NCI-H2029 (cell line): Measurements from ENCODE around the gene SLC25A4.

Experiments
- DNase-seq: peaks from one replicate; lab custom pipeline; 2025; lab: John Stamatoyannopoulos, UW

Gene SLC25A4

GRCh38 chr4:185120631-185120946 lies 22.5 kb upstream of the SLC25A4 start:
- no peak for DNase-seq

DNA sequence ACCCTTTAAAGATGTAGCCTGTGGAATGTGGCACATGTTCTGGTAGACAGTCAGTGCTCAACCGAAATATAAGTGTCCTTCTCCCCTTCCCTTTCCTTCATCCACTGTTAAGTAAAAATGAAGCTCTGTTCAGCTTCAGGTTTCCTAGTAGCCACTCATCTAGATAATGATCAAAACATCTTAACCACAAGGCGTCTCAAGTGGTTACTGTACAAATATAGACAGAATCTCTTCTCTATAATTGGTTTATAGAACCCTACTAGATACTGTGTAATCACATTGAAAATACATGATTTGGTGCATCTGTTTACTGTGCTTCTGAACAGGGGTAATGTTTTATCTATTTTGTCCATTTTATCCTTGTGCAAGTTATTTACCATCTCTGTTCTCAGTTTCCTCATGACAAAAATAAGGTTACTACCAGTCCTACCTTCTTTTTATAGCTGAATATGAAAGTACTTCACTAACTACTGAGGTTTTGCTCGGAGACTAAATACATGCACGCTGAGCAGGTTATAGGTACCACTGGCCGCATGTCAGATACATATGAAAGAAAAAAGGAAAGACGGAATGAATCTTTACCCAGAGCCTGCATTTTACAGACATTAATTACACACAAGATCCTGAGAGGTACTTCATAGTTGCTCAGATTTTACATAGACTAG lies 20.3 kb upstream of the SLC25A4 start:
- peak; percentile 56 for DNase-seq

DNA sequence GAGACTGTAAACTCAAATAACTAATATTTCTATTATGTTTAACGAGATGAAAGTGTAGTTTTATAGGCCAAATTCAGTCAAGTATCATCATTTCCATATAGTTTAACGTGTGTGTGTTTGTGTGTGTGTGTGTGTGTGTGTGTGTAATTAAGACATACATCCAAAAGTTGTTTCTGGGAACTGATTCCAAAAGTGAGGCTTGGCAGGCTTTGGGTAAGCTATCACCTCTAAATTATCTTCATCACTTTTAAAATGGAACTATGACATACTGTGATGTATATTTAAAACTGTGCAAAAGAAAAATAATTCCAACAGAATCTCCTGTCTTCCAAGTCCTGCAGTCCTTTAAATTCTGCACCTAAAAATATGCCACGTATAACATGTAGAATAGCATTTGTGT lies 19.1 kb upstream of the SLC25A4 start:
- no peak for DNase-seq

DNA sequence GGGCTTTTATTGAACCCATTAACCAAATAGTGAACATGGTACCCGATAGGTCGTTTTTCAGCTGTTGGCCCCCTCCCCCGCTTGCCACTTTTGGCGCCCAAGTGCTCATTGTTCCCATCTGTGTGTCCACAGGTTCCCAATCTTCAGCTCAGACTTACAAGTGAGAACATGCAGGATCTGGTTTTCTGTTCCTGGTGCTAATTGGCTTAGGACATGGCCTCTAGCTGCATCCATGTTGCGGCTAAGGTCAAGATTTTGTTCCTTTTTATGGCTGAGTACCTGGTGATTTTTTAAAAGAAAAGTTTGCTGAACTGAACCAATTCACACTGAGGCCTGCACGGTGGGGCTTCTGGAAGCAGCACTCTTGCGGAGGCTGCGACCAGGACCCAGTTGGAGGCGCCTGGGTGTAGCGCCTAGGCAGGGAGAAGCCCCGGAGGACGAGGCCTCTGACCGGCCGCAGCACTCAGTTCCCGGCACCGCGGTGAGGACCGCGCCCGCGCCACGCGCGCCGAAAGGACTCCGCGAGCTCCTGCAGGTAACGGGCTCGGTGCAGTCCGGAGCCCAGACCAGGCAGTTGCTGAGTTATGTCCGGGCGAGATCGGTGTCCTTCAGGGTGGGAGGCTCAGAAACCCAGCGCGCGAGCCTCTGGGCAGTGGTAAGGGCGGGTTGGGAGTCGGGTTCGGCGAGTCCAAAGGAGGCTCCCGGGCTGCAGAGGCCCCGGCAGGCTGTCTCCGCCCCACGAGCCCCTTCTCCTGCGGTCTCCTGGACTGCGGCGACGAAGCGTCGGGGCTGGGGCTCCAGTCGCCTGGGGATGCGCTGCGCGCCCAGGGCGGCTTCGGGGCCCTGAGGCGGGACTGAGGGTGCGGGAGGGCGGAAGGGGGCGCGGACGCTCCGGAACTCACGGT lies 15.8 kb upstream of the SLC25A4 start:
- no peak for DNase-seq

DNA sequence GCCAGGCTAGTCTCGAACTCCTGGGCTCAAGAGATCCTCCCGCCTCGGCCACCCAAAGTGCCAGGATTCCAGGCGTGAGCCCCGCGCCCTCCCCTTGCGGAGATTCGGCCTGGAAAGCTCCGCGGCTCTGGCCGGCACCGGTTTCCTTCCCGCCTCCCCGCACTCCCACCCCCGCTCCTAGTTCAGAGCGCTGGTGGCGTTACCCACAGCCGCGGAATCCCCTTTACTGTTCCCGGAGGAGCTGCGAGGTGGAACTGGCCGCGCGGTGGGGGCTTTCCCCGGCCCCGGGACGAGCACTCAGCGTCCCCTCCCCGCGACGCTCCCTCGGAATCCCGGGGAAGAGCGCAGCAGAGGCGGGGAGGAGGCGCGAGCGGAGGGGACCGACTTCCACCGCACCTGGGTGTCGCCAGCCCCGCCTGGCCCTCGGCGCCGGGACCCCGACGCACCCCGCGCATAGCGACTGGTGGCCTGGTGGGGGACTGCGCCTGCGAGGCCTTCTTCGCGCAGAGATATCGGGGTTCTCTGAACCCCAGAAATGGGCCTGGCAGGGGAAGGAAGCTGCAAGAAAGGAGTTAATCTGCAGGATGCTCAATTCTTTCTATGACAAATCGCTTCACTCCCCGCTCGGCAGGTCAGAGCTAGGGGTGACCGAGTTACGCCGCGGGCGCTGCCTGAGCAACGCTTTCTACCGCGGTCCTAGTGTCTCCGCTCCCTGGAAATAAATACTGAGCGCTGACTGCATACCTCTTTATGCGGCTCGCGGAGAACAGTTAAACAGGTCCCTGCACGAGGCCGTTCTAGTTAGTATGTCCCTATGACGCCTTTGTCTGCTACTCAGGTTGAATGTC lies 14.6 kb upstream of the SLC25A4 start:
- DNase-seq: no peak

DNA sequence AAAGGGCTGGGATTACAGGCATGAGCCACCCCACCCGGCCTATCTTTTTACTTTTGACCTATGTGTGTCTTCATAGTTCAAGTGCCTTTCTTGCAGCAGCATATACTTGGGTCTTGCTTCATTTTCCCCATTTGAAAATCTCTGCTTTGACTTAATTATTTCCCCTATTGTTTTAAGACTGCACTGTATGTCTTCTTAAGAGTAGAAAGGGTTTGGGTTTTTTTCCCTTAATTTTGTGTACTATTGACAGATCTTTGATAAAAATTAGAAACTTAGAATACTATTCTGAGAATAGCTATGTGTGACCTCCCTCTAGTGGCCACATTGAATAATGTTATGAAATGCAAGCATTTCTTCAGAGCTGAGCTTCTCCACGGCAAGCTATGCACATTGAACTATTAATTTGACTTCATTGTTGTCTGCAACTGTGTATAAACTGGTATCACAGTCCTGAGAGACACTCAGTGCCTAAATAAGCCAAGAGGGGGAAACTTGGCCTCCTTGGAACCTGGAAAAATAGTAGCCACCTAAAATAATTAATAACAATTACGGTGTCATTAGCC lies 8.7 kb upstream of the SLC25A4 start:
- peak; percentile 14 for DNase-seq

GRCh38 chr4:185137233-185137925 lies 5.7 kb upstream of the SLC25A4 start:
- DNase-seq: no peak

- DNase-seq: no peak
These were observed 4.9 kb upstream of the SLC25A4 start for GRCh38 chr4:185138161-185138560.

DNA sequence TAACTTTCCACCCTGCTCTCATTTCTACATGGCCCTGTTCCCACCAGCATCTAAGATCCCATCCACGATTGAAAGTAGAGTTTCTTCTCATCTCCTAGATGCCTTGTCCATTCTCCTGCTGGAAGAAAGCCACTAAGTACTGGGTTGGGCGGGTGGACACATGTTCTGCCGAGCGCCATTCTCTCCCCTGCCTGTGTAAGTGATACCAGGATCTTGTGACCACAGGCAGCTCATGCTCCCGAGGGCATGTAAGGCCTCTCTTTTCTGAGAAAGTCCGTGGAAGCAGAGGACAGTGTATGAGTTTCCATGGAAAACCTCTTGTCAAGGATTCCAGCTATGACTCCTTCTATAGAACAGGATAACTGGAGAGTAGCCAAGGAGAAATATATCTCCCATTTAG lies 3.3 kb upstream of the SLC25A4 start:
- no peak for DNase-seq

DNA sequence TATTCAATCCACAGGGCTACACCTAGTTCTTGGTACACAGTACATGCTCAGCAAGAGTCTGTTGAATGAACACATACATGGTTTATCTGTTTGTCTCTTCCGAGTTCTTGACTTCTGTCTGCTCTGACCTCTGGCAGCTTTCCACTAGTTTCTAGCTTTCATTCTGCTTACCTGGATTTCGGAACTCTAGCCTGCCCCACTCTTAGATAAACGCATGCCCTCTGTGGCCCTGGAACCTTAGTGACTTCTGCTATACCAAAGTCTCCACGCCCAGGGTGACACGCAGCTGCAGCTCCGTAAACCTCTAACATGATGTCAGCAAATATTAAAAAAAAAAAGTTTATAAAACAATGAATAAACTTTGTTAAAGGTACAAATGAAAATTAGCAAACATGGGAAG lies 1.3 kb upstream of the SLC25A4 start:
- DNase-seq: no peak

DNA sequence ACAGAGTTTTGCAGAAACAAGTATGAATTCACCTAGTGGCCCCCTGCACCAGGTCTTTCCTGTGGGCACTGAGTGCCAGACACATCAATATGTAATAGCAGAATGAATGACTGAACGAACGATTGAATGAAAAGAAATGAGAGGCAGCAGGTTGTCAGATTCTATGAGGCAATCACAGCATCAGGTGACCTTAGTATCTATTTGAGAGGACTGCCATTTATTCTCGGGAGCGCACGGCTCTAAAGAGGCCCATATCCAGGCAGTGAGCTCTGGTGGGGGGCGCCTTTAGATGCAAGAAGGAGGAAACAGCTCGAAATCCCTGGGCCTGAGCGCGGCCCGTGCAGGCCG lies 528 bp upstream of the SLC25A4 start:
- DNase-seq: no peak

DNA sequence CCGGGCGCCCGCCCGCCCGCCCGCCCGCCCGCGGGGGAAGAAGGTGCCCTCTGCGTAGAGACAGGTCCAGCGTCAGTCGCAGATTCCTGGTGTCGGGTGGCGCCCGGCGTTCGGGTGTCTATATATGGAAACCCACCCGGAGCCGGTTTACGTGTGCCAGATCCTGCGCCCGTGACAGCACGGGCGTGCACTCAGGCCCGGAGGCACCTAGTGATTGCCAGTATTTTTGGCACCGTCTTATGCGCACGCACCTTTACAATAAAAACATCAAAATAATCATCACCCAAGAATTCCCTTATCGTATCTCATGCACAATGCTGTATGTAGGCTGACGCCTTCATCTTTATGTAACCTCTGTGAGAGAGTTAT lies 519 bp downstream of the SLC25A4 start:
- peak; percentile 59 for DNase-seq

DNA sequence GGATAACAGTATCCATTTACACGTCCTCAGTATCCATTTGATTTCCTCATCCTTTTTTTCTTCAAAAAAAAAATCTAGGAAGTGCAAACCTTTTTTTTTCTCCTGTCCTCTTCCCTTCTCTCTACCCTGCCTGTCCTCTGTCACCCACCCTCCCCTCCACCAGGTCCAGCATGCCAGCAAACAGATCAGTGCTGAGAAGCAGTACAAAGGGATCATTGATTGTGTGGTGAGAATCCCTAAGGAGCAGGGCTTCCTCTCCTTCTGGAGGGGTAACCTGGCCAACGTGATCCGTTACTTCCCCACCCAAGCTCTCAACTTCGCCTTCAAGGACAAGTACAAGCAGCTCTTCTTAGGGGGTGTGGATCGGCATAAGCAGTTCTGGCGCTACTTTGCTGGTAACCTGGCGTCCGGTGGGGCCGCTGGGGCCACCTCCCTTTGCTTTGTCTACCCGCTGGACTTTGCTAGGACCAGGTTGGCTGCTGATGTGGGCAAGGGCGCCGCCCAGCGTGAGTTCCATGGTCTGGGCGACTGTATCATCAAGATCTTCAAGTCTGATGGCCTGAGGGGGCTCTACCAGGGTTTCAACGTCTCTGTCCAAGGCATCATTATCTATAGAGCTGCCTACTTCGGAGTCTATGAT lies 1.7 kb downstream of the SLC25A4 start:
- no peak for DNase-seq

- DNase-seq: no peak
These were observed 2.5 kb downstream of the SLC25A4 start for GRCh38 chr4:185145572-185145971.

DNA sequence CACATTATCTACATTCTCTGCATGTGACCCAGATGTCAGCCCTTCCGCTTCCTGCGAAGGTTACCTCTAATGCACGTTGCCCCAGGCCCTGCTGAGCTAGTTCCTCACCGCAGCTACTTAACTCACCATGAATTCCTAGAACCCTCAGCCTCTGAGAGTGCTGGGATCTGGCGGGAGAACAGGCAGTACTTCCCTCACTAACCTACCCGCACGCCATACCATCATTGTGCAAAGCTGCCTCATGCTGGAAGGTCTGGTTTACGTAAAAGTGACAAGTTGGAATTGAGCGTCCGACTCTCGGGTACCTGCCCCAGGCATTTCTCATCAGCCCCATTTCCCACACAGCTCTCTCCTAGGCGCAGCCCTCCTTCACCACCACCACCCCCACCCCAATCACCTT lies 6.3 kb downstream of the SLC25A4 start:
- no peak for DNase-seq

GRCh38 chr4:185151296-185151695 lies 8.2 kb downstream of the SLC25A4 start:
- DNase-seq: no peak

DNA sequence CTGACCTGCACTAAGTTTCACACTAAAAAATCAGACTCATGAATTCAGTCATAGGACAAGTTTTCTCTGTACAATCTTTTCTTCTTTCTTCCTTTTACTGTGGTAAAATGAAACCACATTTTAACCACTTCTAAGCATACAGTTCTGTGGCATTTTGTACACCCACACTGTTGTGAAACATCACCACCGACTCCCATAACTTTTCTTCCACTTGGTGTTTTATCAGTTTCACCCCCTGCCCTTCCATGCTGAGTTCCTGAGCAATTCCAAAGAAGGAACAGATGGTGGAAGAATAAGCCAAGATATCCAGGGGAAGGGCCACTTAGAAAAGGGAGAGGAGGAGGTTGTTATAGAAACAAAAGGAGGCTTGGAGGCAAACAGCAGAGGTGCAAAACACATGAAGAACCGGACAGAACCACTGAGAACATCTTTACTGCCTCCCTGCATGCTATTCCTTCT lies 22.6 kb downstream of the SLC25A4 start:
- no peak for DNase-seq

GRCh38 chr4:185167234-185167633 lies 24.2 kb downstream of the SLC25A4 start:
- no peak for DNase-seq

DNA sequence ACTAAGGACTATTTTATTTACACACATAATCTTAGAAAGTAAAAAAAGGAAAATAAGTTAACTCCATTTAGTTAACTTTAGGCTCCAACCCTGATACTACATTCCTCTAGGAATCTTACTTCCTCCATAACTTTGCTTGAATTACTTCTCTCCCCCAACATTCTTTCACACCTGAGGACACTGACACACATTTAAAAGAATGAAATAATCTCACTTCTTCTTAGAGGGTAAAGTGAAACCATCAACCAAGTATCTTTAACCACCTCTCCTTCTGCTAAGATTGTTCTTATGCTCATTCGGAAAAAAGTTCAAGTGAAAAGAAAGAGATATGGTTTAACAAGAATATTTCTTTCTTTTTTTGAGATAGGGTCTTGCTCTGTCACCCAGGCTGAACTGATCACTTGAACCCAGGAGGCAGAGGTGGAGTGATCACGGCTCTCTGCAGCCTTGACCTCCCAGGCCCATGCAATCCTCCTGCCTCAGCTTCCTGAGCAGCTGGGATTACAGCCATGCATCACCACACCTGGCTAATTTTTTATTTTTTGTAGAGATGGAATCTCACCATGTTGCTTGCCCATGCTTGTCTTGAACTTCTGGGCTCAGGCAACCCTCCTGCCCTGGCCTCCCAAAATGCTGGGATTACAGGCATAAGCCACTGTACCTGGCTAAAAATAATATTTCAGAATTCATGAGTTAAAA lies 28.5 kb downstream of the SLC25A4 start:
- no peak for DNase-seq

DNA sequence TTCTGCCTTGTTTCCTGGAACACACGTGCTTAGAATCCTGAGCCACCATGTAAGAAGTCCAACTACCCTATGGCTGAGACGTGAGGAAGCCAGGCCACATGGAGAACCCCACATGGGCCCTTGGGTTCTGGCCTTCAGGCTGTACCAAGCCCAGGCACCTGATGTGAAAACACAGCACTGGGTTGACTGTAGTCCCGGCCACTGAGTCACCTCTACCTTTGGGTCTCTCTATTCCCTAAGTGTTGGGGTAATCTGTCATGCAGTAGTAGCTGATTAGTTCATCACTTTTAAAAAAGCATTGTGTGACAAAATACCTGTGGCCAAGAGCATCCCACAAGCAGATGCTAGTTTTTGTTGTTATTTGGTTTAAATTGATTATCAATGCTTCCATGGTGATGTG lies 36.4 kb downstream of the SLC25A4 start:
- no peak for DNase-seq

GRCh38 chr4:185182239-185182638 lies 39.2 kb downstream of the SLC25A4 start:
- DNase-seq: no peak
